PC-9 (cell line): ENCODE measurements around the gene SOX10.

ENCODE experiments used
- EZH2 ChIP-seq: fragments of 200-600 bp; sonication (generic); IDR thresholded peaks from 2 replicates; pipeline ENCODE4 v1.8.0; 2017; ENCODE audit warnings: antibody characterized with exemption, low read depth
- TF ChIP-seq, protein P1 (sequence below): fragments of 200-600 bp; sonication (generic); conservative IDR thresholded peaks from 2 replicates; pipeline ENCODE4 v1.6.1; 2017; ENCODE audit warnings: mixed run types, antibody characterized with exemption, mild to moderate bottlenecking, moderate library complexity

DNA sequence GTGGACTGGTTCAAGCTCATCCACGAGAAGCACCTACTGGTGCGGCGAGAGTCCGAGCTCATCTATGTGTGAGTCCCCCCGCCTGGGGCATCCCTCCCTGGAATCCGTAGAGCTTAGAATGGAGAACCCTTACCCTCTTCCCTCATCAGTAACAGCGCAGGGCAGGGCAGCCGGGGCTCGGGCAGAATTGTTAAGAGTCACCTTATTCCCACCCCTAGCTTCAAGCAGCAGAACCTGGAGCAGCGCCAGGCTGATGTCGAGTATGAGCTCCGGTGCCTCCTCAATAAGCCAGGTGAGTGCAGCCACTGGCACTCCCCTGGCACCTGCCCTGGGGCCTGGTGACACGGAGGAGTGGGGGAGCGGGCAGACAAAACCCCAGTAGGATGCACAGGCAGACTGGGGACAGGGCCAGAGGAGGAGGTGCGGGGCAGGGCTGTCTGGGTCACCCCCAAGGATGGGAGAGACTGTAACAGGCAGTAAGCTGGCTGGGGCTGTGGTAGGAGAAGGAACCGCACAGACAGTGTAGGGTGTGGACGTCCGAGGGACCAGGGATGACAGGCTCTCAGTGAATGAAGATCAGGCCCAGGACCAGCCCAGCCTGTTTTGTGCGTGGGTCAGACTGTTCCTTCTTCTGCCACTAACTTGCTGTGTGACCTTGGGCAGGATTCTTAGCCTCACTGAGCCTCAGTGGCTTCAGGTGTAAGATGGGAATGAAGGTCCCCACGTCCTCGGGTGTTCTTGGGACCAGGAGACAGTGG lies 51.4 kb downstream of the SOX10 start:
- TF ChIP-seq, protein P1, sequence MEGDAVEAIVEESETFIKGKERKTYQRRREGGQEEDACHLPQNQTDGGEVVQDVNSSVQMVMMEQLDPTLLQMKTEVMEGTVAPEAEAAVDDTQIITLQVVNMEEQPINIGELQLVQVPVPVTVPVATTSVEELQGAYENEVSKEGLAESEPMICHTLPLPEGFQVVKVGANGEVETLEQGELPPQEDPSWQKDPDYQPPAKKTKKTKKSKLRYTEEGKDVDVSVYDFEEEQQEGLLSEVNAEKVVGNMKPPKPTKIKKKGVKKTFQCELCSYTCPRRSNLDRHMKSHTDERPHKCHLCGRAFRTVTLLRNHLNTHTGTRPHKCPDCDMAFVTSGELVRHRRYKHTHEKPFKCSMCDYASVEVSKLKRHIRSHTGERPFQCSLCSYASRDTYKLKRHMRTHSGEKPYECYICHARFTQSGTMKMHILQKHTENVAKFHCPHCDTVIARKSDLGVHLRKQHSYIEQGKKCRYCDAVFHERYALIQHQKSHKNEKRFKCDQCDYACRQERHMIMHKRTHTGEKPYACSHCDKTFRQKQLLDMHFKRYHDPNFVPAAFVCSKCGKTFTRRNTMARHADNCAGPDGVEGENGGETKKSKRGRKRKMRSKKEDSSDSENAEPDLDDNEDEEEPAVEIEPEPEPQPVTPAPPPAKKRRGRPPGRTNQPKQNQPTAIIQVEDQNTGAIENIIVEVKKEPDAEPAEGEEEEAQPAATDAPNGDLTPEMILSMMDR: no peak
- TF ChIP-seq EZH2: no peak
